OCI-LY7 (cell line): ENCODE results near the gene FRG1.
"Not testable (repeated sequence)": the region's sequence is repeated elsewhere in the genome, so short reads cannot be mapped to it uniquely, and the experiment has no call there.

Experiments used
- CTCF ChIP-seq: fragments of 200-600 bp; sonication (generic); conservative IDR thresholded peaks from 2 replicates; pipeline ENCODE4 v1.5.1; 2014; ENCODE audit warnings: mild to moderate bottlenecking, antibody characterized with exemption, low read length, moderate library complexity, mixed read lengths
- EZH2phosphoT487 ChIP-seq: fragments of 200-600 bp; sonication (generic); IDR thresholded peaks from 2 replicates; pipeline ENCODE4 v1.6.1; 2018; ENCODE audit warnings: low read depth, borderline replicate concordance, mild to moderate bottlenecking, mixed run types, antibody characterized with exemption, low read length, moderate library complexity, mixed read lengths

- not testable (repeated sequence) for TF ChIP-seq CTCF, EZH2phosphoT487
These were observed 7.8 kb downstream of the FRG1 start for GRCh38 chr4:189948486-189948885.
